GM21447 (cell line): Measurements from ENCODE around the gene ZNF415.
"Not testable (repeated sequence)": the region's sequence is repeated elsewhere in the genome, so short reads cannot be mapped to it uniquely, and the experiment has no call there.

Experiments used
- ATAC-seq: cut with Tn5 transposase; IDR thresholded peaks from one replicate; pipeline ENCODE4 v1.9.1; 2021; ENCODE audit not compliant: unreplicated experiment

The ZNF415 gene

DNA sequence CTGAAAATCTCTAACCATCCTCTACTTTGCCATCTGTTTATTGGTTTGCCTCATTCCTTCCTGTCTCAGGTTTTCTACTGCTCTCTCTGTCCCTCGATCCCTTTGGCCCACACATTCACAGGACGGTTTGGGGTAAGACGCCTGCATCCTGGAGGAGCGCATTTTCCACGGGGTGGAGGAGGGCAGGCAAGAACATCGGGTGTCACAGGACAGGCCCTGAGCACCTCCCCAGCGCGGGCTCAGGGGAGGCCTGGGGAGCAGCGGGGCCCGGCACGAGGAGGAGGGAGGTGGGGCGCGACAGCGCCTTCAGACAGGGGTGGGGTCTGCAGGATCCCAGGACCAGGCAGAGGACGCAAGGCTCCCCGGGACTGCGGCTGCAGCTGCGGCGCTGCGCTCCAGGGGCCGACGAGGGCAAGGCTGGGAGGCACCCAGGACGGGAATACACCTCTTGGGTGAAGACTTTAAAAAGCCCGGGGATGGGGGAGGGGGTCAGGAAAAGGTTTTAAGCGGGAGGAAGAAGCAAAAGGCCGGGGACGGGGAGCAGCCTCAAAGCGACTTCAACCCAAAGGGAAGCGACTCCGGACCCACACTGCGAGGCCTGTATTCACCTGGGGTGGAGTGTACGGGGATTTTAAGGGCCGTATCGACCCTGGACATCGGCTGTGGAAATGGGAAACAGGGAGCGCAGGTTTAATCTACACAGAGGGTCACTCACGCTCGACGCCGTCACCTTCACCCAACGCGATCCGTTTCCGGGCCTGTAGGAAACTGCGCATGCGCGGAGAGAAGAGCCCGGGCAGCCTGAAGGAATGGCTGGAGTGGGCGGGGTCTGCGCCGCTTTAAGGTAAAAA is at the start of gene ZNF415:
TSS of gene ZNF415 (minus strand) at position 770 of the 851 bp plus-strand sequence. CDS start 10,234 bp downstream, outside the sequence.
- ATAC-seq: no peak

DNA sequence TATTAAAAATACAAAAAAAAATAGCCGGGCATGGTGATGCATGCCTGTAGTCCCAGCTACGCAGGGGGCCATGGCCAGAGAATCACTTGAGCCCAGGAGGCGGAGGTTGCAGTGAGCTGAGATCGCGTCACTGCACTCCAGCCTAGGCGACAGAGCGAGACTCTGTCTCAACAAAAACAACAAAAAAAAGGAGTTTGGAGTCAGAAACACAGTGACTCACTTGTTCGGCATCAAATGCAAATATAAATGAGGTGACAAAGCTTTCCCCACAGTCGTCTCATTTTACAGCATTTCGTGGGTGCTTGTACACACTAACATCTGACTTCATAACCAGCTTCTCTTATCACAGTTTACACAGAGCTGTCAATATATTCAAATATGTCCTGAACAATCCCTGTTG is 49.5 kb upstream of the ZNF415 start:
- ATAC-seq: no peak

GRCh38 chr19:53177986-53178385 is 45.3 kb upstream of the ZNF415 start:
- ATAC-seq: no peak

DNA sequence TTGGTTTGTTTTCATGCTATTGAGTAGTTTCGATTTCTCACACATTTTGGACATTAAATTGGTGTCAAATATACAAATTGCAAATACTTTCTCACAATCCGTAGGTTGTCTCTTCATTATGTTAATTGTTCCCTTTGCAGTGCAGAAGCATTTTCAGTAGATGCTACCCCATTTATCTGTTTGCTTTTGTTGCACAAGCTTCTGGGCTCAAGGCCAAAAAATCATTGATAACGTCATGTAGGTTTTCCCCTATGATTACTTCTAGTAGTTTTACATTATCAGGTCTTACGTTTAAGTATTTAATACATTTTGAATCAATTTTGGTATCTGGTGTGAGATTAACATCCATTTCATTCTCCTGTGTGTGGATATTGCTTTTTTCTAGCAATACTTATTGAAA is 40.2 kb upstream of the ZNF415 start:
- ATAC-seq: no peak

DNA sequence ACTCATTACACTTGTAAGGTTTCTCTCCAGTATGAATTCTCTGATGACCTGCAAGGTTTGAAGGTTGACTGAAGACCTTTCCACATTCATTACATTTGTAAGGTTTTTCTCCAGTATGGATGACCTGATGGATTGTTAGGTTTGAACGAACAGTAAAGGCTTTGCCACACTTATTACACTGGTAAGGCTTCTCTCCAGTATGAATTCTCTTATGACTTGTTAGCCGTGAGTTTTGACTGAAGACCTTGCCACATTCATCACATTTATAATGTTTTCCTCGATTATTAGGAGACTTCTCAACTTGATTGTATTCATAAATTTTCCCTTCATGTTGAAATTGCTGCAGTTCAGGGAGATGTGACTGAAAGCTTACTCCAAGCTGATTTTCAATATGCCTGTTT is 33.0 kb upstream of the ZNF415 start:
- ATAC-seq: no peak

DNA sequence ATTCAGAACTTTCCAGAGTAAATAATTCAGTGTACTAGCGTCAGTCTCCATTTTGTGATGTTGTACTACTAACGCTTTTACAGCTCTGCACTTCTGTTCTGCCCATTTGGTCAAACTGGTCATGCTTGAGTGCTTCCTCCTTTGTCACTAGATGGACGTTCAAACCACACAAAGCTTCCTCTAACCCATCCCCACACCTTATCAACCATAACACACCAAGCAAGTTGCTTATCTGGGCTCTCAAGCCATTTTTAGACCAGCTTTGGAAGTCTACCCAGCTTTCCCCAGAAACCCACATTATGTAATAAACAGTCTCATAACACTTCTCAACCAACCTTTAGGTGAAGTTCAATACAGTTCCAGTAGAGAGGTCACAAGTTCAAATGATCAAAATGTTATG is 28.4 kb upstream of the ZNF415 start:
- ATAC-seq: no peak

GRCh38 chr19:53160350-53160749 is 27.6 kb upstream of the ZNF415 start:
- no peak for ATAC-seq

DNA sequence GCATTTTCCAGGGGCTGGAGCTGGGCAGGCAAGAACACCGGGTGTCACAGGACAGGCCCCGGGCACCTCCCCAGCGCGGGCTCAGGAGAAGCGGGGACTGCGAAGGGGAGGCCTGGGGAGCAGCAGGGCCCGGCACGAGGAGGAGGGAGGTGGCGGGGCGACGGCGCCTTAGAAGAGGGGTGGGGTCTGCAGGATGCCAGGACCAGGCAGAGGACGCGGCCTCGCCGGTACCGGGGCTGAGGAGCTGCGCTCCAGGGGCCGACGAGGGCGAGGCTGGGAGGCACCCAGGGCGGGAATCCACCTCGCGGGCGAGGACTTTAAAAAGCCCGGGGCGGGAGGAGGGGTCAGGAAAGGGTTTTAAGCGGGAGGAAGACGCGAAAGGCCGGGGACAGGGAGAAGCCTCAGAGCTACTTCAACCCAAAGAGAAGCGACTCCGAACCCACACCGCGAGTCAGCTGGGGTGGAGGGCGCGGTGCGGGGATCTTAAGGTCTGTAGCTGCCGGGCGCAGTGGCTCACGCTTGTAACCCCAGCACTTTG is 25.5 kb upstream of the ZNF415 start:
- ATAC-seq: no peak

- ATAC-seq: no peak
Measured at GRCh38 chr19:53157626-53158025, 24.9 kb upstream of the ZNF415 start.

GRCh38 chr19:53156850-53157249 is 24.1 kb upstream of the ZNF415 start:
- no peak for ATAC-seq

DNA sequence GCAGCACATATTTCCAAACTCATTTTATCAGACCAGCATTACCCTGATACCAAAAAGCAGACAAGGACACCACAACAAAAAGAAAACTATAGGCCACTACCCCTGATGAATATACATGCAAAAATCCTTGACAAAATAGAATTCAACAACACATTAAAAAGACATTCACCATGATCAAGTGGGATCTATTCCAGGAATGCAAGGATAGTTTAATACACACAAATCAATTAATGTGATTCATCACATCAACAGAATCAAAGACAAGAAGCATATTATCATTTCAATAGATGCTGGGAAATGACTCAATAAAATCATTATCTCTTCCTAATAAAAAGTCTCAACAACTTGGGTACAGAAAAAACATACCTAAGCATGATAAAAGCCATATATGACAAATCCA is 14.9 kb upstream of the ZNF415 start:
- ATAC-seq: no peak

- no peak for ATAC-seq
Measured at GRCh38 chr19:53140351-53140750, 7.6 kb upstream of the ZNF415 start.

DNA sequence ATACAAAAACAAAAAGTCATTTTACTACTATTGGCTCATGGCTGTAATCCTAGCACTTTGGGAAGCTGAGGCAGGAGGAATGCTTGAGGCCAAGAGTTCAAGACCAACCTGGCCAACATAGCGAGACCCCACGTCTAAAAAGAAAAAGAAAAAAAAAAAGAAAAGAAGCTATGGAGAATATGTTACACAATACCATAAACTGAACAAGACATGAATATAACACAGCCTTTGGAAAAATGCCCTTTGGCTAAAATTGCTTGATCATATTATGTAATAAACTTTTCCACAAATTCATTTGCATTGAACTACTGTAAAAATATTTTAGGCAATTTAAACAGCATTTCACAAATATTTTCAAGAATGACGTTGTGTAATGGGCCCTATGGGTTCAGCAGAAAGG is 3.7 kb upstream of the ZNF415 start:
- ATAC-seq: no peak

- no peak for ATAC-seq
Measured at GRCh38 chr19:53131727-53132126, 983 bp downstream of the ZNF415 start.

DNA sequence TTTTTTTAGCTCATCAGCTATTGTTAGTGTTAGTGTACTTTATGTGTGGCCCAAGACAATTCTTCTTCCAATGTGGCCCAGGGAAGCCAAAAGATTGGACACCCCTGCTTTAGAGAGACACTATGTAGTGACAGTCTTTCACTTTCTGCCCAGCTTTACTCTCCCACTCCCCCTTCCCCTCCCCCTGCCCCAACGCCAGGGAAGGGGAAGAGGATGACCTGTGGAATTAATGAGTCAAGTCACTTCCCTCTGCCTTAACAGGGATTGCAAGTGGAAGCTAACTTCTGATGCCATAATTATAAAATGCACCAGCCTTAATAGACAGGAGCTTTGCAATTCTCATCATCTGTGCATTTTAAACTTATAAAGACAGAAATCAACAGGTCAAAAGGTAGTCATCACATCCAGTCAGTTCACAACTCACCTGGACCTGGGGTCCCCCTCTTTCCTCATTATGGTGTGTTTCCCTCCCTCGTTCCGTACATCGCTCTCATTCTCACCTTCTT is 1.6 kb downstream of the ZNF415 start:
- no peak for ATAC-seq

- ATAC-seq: no peak
Measured at GRCh38 chr19:53130506-53130905, 2.2 kb downstream of the ZNF415 start.

DNA sequence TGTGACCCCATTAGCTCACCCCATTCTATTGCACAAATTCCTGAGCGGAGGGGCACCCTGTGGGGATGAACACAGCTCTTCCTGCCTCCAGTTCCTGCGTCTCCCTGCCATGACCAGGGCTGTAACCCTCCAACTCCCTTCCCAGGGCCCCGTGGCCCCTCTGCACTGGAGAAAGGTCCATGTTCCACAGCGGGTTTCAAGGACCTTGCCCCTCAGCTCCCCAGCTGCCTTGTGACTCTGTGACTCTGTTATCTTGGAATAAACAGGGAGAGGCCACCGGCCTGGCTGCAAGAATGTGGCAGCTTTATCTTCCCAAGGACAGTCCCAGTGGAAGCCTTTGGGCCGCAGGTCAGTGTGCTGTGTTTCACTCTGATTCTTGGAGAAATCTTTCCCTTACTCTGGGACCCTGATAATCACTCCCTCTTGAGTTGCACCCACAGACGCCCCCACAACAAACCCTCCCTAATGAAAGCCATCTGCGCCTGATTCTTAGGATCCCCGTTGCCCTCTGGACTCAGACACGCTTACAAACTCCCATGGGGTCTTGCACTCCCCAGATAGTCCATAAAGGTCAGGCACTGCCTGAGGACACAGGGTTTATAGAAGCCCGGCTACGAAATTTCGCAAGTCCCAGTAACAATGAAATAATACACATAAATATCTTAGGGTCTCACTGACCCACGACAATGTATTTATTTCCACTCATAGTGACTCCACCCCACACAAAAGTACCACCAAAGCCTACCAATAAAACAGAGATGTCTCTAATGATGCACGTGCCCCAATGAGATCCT is 5.8 kb downstream of the ZNF415 start:
- ATAC-seq: not testable (repeated sequence)

- ATAC-seq: no peak
Measured at GRCh38 chr19:53123400-53123799, 9.3 kb downstream of the ZNF415 start.

GRCh38 chr19:53112286-53112685 is 20.4 kb downstream of the ZNF415 start:
- ATAC-seq: no peak

DNA sequence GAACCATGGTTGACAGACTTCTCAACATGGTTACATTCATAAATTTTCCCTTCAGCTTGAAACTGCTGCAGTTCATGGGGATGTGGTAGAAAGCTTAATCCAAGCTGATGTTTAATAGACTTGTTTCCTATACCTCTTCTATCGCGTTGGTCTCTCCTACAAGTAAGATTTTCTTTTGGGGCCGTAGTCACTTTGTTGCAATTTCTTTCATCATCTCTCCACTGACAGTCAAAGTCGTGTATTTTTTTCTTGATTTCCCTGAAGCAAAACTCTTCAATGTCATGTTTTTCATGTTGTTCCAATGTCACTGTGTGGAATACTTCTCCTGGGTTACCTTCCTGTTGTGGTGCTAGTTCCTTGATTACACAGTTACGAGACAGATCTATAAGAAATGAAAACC is 23.2 kb downstream of the ZNF415 start:
- no peak for ATAC-seq
